GM04503 (cell line): Measurements from ENCODE around the gene RNF220.

ENCODE experiments used
- DNase-seq: peaks from one replicate; pipeline ENCODE4 v3.0.0-alpha.2; 2012; ENCODE audit warnings: low read depth

Gene RNF220

GRCh38 chr1:44523593-44524591, 118.8 kb downstream of the RNF220 start:
- no peak for DNase-seq

GRCh38 chr1:44524655-44525500, 119.8 kb downstream of the RNF220 start:
- no peak for DNase-seq

DNA sequence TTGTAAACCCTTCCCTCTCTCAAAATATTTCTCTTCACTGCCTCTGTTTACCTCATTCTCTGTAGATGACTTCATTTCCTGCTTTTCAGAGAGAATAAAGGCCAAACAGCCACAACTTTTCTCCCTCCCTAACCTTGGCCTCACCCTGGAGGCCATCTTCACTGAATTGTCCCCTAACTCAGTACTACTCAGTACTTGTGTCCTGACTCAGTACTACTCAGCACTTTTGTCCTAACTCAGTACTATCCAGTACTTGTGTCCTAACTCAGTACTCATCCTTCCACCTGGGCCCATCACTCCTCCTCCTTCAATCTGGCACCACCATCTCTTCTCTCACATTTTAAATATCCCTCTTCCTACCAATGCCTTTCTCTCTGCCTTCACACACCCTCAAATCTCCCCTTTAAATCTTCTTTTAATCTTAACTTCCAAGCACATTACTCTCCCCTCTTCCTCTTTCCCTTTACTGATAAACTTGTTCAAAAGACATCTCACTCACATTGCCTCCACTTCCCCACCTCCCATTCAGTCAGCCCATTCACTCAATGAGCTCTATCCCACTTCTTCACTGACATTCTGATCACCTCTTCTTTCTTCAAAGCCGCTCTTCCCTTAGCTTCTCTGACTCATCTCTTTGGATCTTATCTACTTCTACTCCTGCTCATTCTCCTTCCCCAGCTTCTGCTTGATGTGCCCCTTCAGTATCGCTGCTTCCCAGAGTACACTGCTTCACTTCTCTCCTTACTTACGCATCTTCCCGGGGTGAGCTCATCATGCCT, 121.4 kb downstream of the RNF220 start:
- DNase-seq: no peak

DNA sequence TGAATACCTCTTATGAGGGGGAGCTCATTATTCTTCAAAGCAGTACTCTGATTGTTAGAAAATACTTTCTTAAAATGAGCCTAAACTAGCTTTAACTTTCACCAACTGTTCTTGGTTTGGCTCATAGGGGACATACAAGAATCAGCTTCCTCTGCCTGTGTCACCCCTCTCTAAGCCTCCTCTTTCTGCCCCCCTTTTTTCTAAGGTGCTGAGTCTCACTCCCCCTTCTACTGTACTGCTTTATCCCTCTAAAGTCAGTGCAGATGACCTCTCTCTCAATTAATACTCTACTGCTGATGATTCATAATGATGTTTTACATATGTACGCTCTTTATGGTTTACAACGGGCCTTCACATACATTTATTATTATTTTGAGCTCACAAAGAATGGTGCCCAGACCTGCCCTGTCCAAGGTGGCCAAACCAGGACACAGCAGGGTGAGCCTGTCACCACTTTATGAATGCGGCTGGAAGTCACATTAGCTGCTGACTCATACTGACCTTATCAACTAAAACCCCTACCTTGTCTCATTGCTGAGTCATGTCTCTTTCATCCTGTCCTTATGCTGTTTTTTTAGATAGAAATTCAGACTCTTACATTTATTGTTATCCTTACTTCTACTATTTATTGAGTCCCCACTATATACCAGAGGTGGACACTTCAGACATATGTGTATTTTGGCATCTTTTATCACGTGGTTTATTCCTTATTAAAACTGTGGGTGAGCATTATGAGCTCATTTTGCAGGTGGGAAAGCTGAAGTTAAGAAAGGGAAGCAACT, 126.9 kb downstream of the RNF220 start:
- DNase-seq: no peak

- DNase-seq: no peak
Observed at GRCh38 chr1:44532567-44532944, 127.5 kb downstream of the RNF220 start.

GRCh38 chr1:44534771-44535170, 129.7 kb downstream of the RNF220 start:
- no peak for DNase-seq

DNA sequence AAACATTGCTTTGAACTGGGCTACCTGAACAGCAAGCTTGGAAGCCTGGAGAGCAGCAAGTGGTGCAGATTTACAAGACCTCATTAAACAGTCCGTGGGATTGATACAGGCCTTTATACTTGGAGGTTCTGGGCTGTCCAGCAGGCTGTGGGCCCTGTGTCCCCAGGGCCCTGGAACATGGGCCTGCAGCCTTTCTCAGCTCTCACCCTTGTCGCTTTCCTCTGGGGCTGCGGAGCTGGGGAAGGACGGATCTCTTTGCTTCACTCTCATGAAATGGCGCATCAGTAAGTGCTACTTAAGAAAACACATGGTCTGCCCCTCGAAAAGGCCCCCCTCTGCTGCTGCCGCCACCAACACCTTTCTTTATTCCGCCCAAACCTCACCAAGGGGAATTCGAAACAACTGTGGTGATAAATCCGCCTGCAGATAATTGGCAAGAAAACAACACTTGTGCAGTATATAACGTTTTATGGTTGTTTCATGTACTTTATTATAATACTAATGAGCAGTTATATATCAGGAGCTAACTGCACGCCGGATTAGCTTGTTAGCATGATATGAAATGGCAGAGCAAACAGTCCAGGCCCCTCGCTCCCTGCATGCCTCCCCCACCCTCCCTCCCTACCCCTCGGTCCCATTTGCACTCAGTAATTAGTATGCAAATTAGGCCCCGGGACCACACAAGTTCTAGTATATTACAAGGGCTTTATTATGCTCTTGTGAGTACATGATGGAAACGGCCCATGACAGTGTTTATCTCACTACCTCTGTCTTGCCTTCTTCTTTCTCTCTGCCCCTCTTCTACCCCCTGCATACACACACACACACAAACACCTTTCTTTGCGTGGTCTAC, 131.5 kb downstream of the RNF220 start:
- DNase-seq: no peak

DNA sequence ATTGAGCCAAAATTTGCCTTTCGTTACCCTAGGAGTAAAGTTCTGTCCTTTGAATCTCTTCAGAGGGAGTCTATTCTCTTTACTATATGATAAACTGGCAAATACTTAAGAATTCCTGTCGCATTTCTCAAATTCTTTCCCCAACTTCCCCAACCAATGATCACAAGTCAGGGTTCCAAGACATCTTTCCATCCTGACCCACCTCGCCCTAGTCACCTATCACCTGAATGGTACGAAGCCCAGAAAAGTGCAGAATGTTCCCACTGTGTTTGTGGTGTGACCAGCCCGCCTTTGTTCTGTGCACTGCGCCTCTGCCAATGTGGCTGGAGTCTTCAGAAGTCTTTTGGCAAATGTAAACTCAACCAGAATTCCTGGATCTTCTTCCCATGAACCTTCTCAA, 132.5 kb downstream of the RNF220 start:
- DNase-seq: no peak

GRCh38 chr1:44537956-44538355, 132.9 kb downstream of the RNF220 start:
- no peak for DNase-seq

GRCh38 chr1:44539991-44540730, 135.1 kb downstream of the RNF220 start:
- no peak for DNase-seq

GRCh38 chr1:44542420-44543063, 137.5 kb downstream of the RNF220 start:
- no peak for DNase-seq

GRCh38 chr1:44543064-44543744, 138.1 kb downstream of the RNF220 start:
- DNase-seq: no peak

DNA sequence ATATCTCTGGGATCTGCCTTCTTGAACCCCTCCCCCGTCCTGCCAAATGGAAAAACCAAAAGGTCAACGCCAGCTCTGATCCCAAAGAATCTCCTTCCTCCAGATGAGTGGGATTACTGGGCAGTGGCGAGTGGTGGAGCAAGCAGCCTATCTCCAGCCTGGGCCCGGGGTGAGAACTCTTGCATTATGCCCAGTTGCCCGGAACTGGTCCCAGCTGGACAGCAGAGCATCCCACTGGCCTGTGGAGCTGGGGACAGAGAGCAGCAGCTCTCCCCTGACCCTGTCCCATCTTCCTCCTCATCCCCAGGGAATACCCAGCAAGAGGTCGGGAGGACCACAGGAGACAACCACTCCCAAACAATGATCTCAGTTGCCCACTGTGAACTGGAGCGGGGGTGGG, 138.7 kb downstream of the RNF220 start:
- no peak for DNase-seq

DNA sequence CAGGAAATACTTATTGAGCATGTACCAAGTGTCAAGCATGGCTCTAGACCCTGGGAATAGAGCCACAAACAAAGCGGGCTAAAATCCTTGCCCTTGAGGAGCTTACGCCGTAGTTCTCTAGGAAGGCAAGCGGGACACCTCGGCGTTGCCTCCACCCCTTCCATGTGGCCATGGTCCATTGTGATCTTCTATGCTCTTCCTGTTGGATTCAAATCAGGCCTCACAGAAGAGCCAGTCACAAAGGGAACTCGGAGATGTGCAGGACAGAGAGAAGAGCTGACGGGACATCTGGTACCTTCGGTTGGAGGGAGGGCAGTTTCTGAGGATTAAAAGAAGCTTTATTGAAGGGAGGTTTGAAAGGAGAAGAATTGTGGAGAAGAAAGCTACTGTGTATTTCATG, 139.9 kb downstream of the RNF220 start:
- no peak for DNase-seq

DNA sequence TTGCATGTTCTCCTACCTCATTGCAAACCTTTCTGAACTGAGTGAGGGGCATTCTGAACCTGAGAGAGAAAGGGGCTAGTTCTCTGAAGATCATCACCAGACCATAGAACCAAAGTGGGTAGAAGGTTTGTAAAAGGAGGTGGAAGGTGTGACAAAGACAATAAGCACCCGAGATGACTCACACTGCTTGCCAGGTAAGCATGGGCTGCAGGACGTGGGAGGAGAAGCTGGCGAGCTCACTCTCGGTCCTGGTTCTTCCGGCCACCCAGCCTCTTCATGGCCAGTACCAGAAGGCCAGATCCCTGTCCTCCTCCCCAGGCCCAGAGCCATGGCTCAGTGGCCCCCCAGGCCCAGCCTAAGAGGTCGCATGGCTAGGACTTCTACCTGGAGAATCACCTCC, 140.9 kb downstream of the RNF220 start:
- DNase-seq: no peak

- no peak for DNase-seq
Observed at GRCh38 chr1:44546403-44547053, 141.5 kb downstream of the RNF220 start.

DNA sequence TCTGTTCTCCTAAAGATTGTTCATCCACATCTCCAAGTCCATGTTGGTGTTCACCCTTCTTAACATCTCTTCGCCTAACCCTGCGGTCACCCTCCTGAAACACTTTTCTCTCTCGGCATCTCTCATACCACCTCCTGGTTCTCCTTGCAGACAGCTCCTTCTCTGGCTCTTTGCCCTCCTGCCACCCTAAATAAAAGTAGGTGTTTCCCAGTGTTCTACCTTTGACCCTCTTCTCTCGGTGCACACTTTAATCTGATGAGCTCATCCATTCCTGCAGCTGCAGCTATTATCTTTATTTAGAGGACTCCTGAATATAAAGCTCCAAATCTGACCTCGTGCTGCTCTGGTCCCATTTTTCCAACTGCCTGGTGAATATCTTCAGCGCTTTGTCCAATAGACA, 142.3 kb downstream of the RNF220 start:
- no peak for DNase-seq

GRCh38 chr1:44547837-44548236, 142.8 kb downstream of the RNF220 start:
- no peak for DNase-seq
